A673 (cell line): ENCODE data around the gene C4orf50. TPM values are rescaled to one million over a fixed set of nuclear protein-coding genes. Genes with fewer than 3 reads are reported as not detected.

ENCODE experiments used
- BruUV-seq: library from RNA; stranded (reverse); fragments of 400-500 nt; replicated peaks from 2 replicates; lab custom pipeline; 2021; lab: Mats Ljungman, UMichigan
- CTCF ChIA-PET: fragments of 300-600 bp; sonication (Branson Sonifier 250); formaldehyde crosslinking; loops from one replicate; lab custom pipeline; 2022; ENCODE audit warnings: antibody characterized with exemption; lab: Charles Lee
- POLR2A ChIA-PET: fragments of 300-600 bp; sonication (Branson Sonifier 250); formaldehyde crosslinking; loops from one replicate; lab custom pipeline; 2022; ENCODE audit warnings: antibody characterized with exemption; ENCODE audit not compliant: low non-redundant PET; lab: Charles Lee
- DNase-seq: peaks from one replicate; pipeline ENCODE4 v3.0.0-alpha.2; 2015; ENCODE audit warnings: low spot score
- H3K27ac ChIP-seq: fragments of 200-600 bp; sonication (generic); 2 replicates; pipeline ENCODE4 v1.5.1; 2016; ENCODE audit warnings: mixed run types, low read depth, mild to moderate bottlenecking, mixed read lengths, antibody characterized with exemption, low read length; ENCODE audit not compliant: poor library complexity, severe bottlenecking
- H3K27me3 ChIP-seq: fragments of 200-600 bp; sonication (generic); replicated peaks from 2 replicates; pipeline ENCODE4 v1.6.1; 2017; ENCODE audit warnings: mixed run types, low read depth, mild to moderate bottlenecking, mixed read lengths, antibody characterized with exemption, low read length; ENCODE audit not compliant: insufficient read depth, poor library complexity
- H3K36me3 ChIP-seq: fragments of 200-600 bp; sonication (generic); 2 replicates; pipeline ENCODE4 v1.6.1; 2016; ENCODE audit warnings: mixed run types, mild to moderate bottlenecking, mixed read lengths, antibody characterized with exemption, low read length; ENCODE audit not compliant: insufficient read depth, poor library complexity, severe bottlenecking
- H3K4me1 ChIP-seq: fragments of 200-600 bp; sonication (generic); 2 replicates; pipeline ENCODE4 v1.6.1; 2017; ENCODE audit warnings: mixed run types, mild to moderate bottlenecking, mixed read lengths, antibody characterized with exemption, low read length; ENCODE audit not compliant: insufficient read depth, poor library complexity, severe bottlenecking
- H3K4me3 ChIP-seq: fragments of 200-600 bp; sonication (generic); 2 replicates; pipeline ENCODE4 v1.5.1; 2016; ENCODE audit warnings: low read depth, mixed run types, mild to moderate bottlenecking, mixed read lengths, low read length; ENCODE audit not compliant: poor library complexity, severe bottlenecking
- H3K9me3 ChIP-seq: fragments of 200-600 bp; sonication (generic); 2 replicates; pipeline ENCODE4 v1.6.1; 2016; ENCODE audit warnings: mixed run types, low read depth, mild to moderate bottlenecking, mixed read lengths, antibody characterized with exemption, low read length; ENCODE audit not compliant: poor library complexity, severe bottlenecking
- CTCF ChIP-seq: fragments of 300-800, 200-600 bp; sonication (generic); conservative IDR thresholded peaks from 2 replicates; pipeline ENCODE4 v1.5.1; 2017; ENCODE audit warnings: low read depth, mild to moderate bottlenecking, antibody characterized with exemption, low read length, moderate library complexity, mixed read lengths
- EZH2 ChIP-seq: fragments of 200-600 bp; sonication (generic); IDR thresholded peaks from 2 replicates; pipeline ENCODE4 v1.6.1; 2017; ENCODE audit warnings: borderline replicate concordance, low read depth, mild to moderate bottlenecking, mixed read lengths, antibody characterized with exemption, low read length; ENCODE audit not compliant: poor library complexity, severe bottlenecking
- intact Hi-C: fragments of 100-400 bp; cut with micrococcal nuclease; formaldehyde crosslinking; loops from one replicate; pipeline ENCODE4 v1.10.0; 2022; ENCODE audit not compliant: unreplicated experiment
- total RNA-seq: library from RNA; stranded (reverse); gene quantifications from 2 replicates; pipeline ENCODE4 v1.2.3, GENCODE V29; 2021

Gene C4orf50
- total RNA-seq, 1 experiment from 2014 or later: not detected

GRCh38 chr4:6041800-6042199, 23.6 kb upstream of the C4orf50 start:
- H3K9me3 ChIP-seq: no peaks in the 10 kb centered on the region
- intact Hi-C loops: no loop called here
- TF ChIP-seq CTCF (no peak), EZH2 (no peak)
- H3K4me1 ChIP-seq: no peaks in the 10 kb centered on the region
- BruUV-seq: no TSS peak
- H3K36me3 ChIP-seq: no peaks in the 10 kb centered on the region
- no peak for DNase-seq
- ChIA-PET POLR2A (no interaction called here), CTCF (no interaction called here)
- H3K27ac ChIP-seq: no peak overlapping the region
- H3K27me3 ChIP-seq: peaks cover 55% of the 10 kb centered on the region
- H3K4me3 ChIP-seq: no peak overlapping the region

- Histone ChIP-seq H3K9me3 (no peaks in the 10 kb centered on the region), H3K27ac (no peak overlapping the region), H3K27me3 (peaks cover 44% of the 10 kb centered on the region), H3K4me1 (no peaks in the 10 kb centered on the region), H3K36me3 (no peaks in the 10 kb centered on the region), H3K4me3 (no peak overlapping the region)
- ChIA-PET POLR2A (no interaction called here), CTCF (no interaction called here)
- DNase-seq: no peak
- TF ChIP-seq EZH2: no peak
- TF ChIP-seq CTCF: no peak
- intact Hi-C loops: no loop called here
- no TSS peak for BruUV-seq
Observed at GRCh38 chr4:6038711-6039110, 20.5 kb upstream of the C4orf50 start.

- Histone ChIP-seq H3K27ac (no peak overlapping the region), H3K4me3 (no peak overlapping the region), H3K9me3 (no peaks in the 10 kb centered on the region), H3K27me3 (peaks cover 28% of the 10 kb centered on the region), H3K36me3 (no peaks in the 10 kb centered on the region), H3K4me1 (no peaks in the 10 kb centered on the region)
- intact Hi-C loops: no loop called here
- no TSS peak for BruUV-seq
- TF ChIP-seq EZH2: no peak
- no peak for TF ChIP-seq CTCF
- POLR2A ChIA-PET: no interaction called here
- no peak for DNase-seq
- CTCF ChIA-PET: no interaction called here
Observed at GRCh38 chr4:6035786-6036185, 17.6 kb upstream of the C4orf50 start.
